DND-41 (cell line): Measurements from ENCODE around the gene SLC24A3.

Source experiments
- ATAC-seq: fragments of 200-7000 bp; cut with Tn5 transposase; 3 replicates; pipeline ENCODE4 v1.9.1; 2021; ENCODE audit warnings: low read depth; ENCODE audit not compliant: insufficient read depth
- DNase-seq: peaks from one replicate; pipeline ENCODE4 v3.0.0-alpha.2; 2020
- H2AFZ ChIP-seq: 2 replicates; pipeline ENCODE4 v1.6.0; 2012; ENCODE audit warnings: low read depth, low read length
- H3K27ac ChIP-seq: 2 replicates; pipeline ENCODE4 v1.5.1; 2012; ENCODE audit warnings: low read length, inconsistent platforms
- H3K27me3 ChIP-seq: fragments of 200-600 bp; sonication (generic); 2 replicates; pipeline ENCODE4 v1.6.0; 2012; ENCODE audit warnings: low read length, mild to moderate bottlenecking, inconsistent platforms; ENCODE audit not compliant: insufficient read depth, poor library complexity
- H3K36me3 ChIP-seq: 2 replicates; pipeline ENCODE4 v1.5.1; 2012; ENCODE audit warnings: low read length, inconsistent platforms; ENCODE audit not compliant: insufficient read depth
- H3K4me1 ChIP-seq: 2 replicates; pipeline ENCODE4 v1.5.1; 2012; ENCODE audit warnings: mild to moderate bottlenecking, low read length; ENCODE audit not compliant: insufficient read depth
- H3K4me2 ChIP-seq: 2 replicates; pipeline ENCODE4 v1.6.0; 2012; ENCODE audit warnings: mild to moderate bottlenecking, moderate library complexity, low read length, inconsistent platforms; ENCODE audit not compliant: insufficient read depth
- H3K4me3 ChIP-seq, 2 experiments: fragments of 200-600 bp in 1 of 2; shearing (Covaris generic) in 1 of 2; 2 replicates each; pipeline ENCODE4 v1.5.1; 2012 to 2016; ENCODE audit warnings: inconsistent platforms in 2 of 2, low read length in 2 of 2, mild to moderate bottlenecking in 2 of 2, low read depth in 1 of 2, moderate library complexity in 1 of 2
- H3K79me2 ChIP-seq: 2 replicates; pipeline ENCODE4 v1.6.0; 2012; ENCODE audit warnings: low read length, inconsistent platforms; ENCODE audit not compliant: insufficient read depth
- H3K9ac ChIP-seq: 2 replicates; pipeline ENCODE4 v1.6.0; 2012; ENCODE audit warnings: low read depth, mild to moderate bottlenecking, inconsistent platforms, low read length, moderate library complexity
- H3K9me3 ChIP-seq: 2 replicates; pipeline ENCODE4 v1.5.1; 2012; ENCODE audit warnings: low read length, moderate library complexity, mild to moderate bottlenecking, inconsistent platforms; ENCODE audit not compliant: insufficient read depth, severe bottlenecking
- H4K20me1 ChIP-seq: 2 replicates; pipeline ENCODE4 v1.6.0; 2012; ENCODE audit warnings: low read length; ENCODE audit not compliant: insufficient read depth
- CTCF ChIP-seq: IDR thresholded peaks from 2 replicates; pipeline ENCODE4 v1.5.1; 2012; ENCODE audit warnings: borderline replicate concordance, low read length, moderate library complexity, mild to moderate bottlenecking; ENCODE audit not compliant: poor library complexity, severe bottlenecking; ENCODE audit errors: extremely low read depth
- EZH2 ChIP-seq: IDR thresholded peaks from 3 replicates; pipeline ENCODE4 v1.6.1; 2012; ENCODE audit warnings: borderline replicate concordance, low read depth, mild to moderate bottlenecking, moderate library complexity, low read length, inconsistent platforms; ENCODE audit not compliant: severe bottlenecking

SLC24A3 gene

GRCh38 chr20:19433371-19434350 is 221.2 kb downstream of the SLC24A3 start:
- no peaks in the 10 kb centered on the region for H3K79me2 ChIP-seq
- no peaks in the 10 kb centered on the region for H3K36me3 ChIP-seq
- no peak overlapping the region for H3K4me2 ChIP-seq
- H3K27me3 ChIP-seq, result no peaks in the 10 kb centered on the region
- ATAC-seq (no peak), DNase-seq (no peak)
- H2AFZ ChIP-seq, result no peak overlapping the region
- H3K27ac ChIP-seq, result no peak overlapping the region
- TF ChIP-seq EZH2 (no peak), CTCF (no peak)
- H3K4me1 ChIP-seq, result no peaks in the 10 kb centered on the region
- no peak overlapping the region for H3K4me3 ChIP-seq
- no peaks in the 10 kb centered on the region for H4K20me1 ChIP-seq
- no peak overlapping the region for H3K9ac ChIP-seq
- H3K9me3 ChIP-seq, result no peaks in the 10 kb centered on the region

- no peak overlapping the region for H2AFZ ChIP-seq
- H3K9me3 ChIP-seq, result no peaks in the 10 kb centered on the region
- H3K9ac ChIP-seq, result no peak overlapping the region
- no peaks in the 10 kb centered on the region for H3K36me3 ChIP-seq
- no peaks in the 10 kb centered on the region for H4K20me1 ChIP-seq
- no peak overlapping the region for H3K4me2 ChIP-seq
- no peaks in the 10 kb centered on the region for H3K4me1 ChIP-seq
- no peak for ATAC-seq
- no peak overlapping the region for H3K27ac ChIP-seq
- no peaks in the 10 kb centered on the region for H3K79me2 ChIP-seq
- DNase-seq, result no peak
- no peak overlapping the region for H3K4me3 ChIP-seq
- H3K27me3 ChIP-seq, result no peaks in the 10 kb centered on the region
- TF ChIP-seq CTCF (no peak), EZH2 (no peak)
These were observed 222.9 kb downstream of the SLC24A3 start for GRCh38 chr20:19435316-19435715.

GRCh38 chr20:19435821-19436220 is 223.4 kb downstream of the SLC24A3 start:
- Histone ChIP-seq H3K9ac (no peak overlapping the region), H2AFZ (no peak overlapping the region), H3K36me3 (no peaks in the 10 kb centered on the region), H3K79me2 (no peaks in the 10 kb centered on the region), H3K27me3 (no peaks in the 10 kb centered on the region), H3K4me3 (no peak overlapping the region), H4K20me1 (no peaks in the 10 kb centered on the region), H3K27ac (no peak overlapping the region), H3K4me1 (peaks cover 3% of the 10 kb centered on the region), H3K9me3 (no peaks in the 10 kb centered on the region), H3K4me2 (no peak overlapping the region)
- TF ChIP-seq CTCF (no peak), EZH2 (no peak)
- ATAC-seq (no peak), DNase-seq (no peak)
